Stimulated activated CD8-positive, alpha-beta memory T cell treated with anti-CD3 and anti-CD28 coated beads, Interleukin-4, amount 100 ng/mL, for 4 hours (primary cell): Measurements from ENCODE around the gene UFC1.
A peak's percentile ranks its signal among the peaks of the same experiment; 100 is the strongest.

Source experiments
- DNase-seq, 2 donors: peaks; one replicate each; pipeline ENCODE4 v3.0.0-alpha.2; 2020; ENCODE audit warnings: low read depth in 2 of 2, low spot score in 1 of 2

The UFC1 gene

GRCh38 chr1:161168906-161169305, 15.1 kb downstream of the UFC1 start:
- no peak for DNase-seq

- no peak for DNase-seq
Measured at GRCh38 chr1:161171191-161171590, 17.4 kb downstream of the UFC1 start.

GRCh38 chr1:161171696-161172095, 17.9 kb downstream of the UFC1 start:
- DNase-seq = no peak

- DNase-seq = no peak
Measured at GRCh38 chr1:161172349-161172748, 18.6 kb downstream of the UFC1 start.

GRCh38 chr1:161172776-161173376, 19.1 kb downstream of the UFC1 start:
- DNase-seq = no peak

- no peak for DNase-seq
Measured at GRCh38 chr1:161173711-161174110, 19.9 kb downstream of the UFC1 start.

GRCh38 chr1:161174911-161175310, 21.1 kb downstream of the UFC1 start:
- DNase-seq = no peak

- DNase-seq = no peak
Measured at GRCh38 chr1:161175771-161176453, 22.1 kb downstream of the UFC1 start.

GRCh38 chr1:161176468-161177111, 22.8 kb downstream of the UFC1 start:
- no peak for DNase-seq

GRCh38 chr1:161177112-161177935, 23.5 kb downstream of the UFC1 start, which contains the start of gene B4GALT3:
Gene B4GALT3, minus strand, starts transcription at chr1:161177507. Its CDS starts 1,447 bp downstream, at chr1:161176060.
- DNase-seq = peak; percentile 89 to 97

- no peak for DNase-seq
Measured at GRCh38 chr1:161177936-161178244, 24.1 kb downstream of the UFC1 start.

GRCh38 chr1:161179698-161180097, 25.9 kb downstream of the UFC1 start:
- DNase-seq = no peak

- no peak for DNase-seq
Measured at GRCh38 chr1:161180639-161181038, 26.9 kb downstream of the UFC1 start.

- DNase-seq = peak in 1 of 2 donors; percentile 22
Measured at GRCh38 chr1:161182214-161182613, 28.4 kb downstream of the UFC1 start.

- DNase-seq = peak; percentile 39 to 45
Measured at GRCh38 chr1:161185282-161185682, 31.5 kb downstream of the UFC1 start.

- DNase-seq = no peak
Measured at GRCh38 chr1:161185732-161186311, 32.0 kb downstream of the UFC1 start.

GRCh38 chr1:161187311-161187710, 33.5 kb downstream of the UFC1 start:
- no peak for DNase-seq

- no peak for DNase-seq
Measured at GRCh38 chr1:161188381-161188780, 34.6 kb downstream of the UFC1 start.

- DNase-seq = no peak
Measured at GRCh38 chr1:161189036-161189435, 35.3 kb downstream of the UFC1 start.

- no peak for DNase-seq
Measured at GRCh38 chr1:161190962-161191521, 37.3 kb downstream of the UFC1 start.

GRCh38 chr1:161191971-161192370, 38.2 kb downstream of the UFC1 start:
- no peak for DNase-seq
